GM21447 (cell line): ENCODE results near the gene PCSK2.

Experiments
- ATAC-seq: cut with Tn5 transposase; IDR thresholded peaks from one replicate; pipeline ENCODE4 v1.9.1; 2021; ENCODE audit not compliant: unreplicated experiment

PCSK2 gene

DNA sequence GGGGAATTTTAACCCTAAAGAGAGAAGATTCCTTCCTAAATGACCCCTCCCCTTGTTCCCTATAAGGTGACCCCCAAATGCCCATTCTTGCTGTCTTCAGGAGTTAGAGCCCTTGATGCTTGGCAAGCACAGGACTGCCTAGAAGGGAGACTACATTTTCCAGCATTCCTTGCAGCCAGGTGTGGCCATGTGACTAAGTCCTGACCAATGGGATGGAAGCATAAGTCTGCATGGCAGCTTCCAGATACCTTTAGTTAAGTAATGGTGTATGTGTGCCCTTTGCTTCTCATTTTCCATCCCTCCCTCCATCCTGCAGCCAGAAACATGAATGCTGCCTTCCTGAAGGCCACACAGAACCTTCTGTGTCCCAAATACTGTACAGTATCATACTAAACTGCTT is 298.8 kb downstream of the PCSK2 start:
- no peak for ATAC-seq

DNA sequence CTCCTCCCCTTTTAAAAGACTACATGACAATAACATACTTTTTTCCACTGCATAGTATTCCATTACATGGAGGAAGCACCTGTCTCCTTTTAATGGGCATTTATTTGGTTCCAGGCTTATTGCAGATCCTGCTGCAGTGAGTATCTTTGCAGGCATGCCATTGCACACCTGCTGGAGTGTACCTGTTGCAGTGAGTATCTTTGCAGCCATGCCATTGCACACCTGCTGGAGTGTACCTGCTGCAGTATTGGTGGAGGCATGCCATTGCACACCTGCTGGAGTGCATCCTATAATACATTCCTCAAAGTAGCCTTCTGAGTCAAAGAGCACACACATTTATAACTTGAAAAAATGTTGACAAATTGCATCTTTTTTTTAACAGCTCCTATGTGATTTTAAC is 302.7 kb downstream of the PCSK2 start:
- no peak for ATAC-seq

DNA sequence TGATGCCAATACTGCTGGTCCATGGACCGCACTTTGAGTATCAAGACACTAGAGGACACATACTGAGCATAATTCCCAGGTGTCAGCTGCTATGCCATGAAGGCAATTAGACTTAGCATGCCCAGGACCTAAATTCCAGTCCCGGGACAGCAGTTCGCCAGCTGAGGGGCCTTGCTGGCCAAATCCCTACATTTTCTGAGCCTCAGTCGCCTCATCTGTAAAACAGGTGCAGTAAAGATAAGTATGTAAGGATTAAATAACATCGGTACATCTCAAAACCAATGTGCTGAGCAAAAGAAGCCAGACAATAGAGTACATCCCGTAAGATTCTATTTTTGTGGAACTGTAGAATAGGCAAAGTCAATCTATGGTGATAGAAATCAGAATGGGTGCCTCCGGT is 303.3 kb downstream of the PCSK2 start:
- no peak for ATAC-seq

DNA sequence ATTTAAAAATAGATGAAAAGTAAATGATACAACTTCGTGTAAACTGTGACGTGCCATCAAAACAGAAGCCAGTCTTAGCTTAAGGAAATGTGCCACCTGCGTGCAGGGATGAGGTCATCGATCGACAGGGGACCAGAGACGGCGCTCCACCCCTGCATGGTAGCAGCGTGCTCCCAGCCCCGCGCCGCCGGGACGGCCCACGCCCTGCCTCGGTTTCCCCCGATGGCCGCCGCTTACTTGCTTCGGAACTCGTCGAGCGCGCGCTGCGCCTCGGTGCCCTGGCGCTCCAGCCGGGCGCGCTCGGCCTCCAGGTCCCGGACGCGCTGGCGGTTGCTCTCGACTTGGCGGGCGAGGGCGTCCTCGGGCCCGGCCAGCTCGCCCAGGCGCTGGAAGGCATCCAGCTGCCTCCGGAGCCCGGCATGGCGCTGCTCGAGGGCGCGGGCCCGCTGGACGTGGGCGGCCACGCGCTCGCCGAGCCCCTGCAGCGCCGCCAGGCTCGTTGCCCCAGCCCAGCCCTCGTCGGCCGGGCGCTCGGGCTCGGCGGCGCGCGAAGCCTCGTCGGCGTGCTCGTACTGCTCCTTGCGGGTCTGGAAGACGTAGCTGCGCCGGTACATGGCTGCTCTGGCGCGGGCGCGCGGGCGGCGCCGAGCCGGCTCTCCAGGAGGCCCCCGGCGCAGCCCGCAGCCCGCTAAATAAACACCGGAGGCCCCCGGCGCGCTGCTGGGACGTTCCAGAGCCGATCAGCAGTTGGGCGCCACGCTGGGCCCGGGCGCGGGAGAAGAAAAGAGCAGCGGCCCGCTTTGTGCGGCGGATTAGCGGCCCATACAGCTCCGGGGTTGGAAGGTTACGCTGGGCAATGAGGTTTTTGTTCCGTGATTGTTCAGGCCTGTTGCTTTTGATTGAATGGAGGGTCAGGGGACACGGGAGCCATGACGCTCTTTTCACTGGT is 304.1 kb downstream of the PCSK2 start, which contains the start of gene BFSP1:
TSS of gene BFSP1 (minus strand) at position 664 of the 949 bp plus-strand sequence. CDS start at position 614, 50 bp downstream.
- ATAC-seq, result no peak

DNA sequence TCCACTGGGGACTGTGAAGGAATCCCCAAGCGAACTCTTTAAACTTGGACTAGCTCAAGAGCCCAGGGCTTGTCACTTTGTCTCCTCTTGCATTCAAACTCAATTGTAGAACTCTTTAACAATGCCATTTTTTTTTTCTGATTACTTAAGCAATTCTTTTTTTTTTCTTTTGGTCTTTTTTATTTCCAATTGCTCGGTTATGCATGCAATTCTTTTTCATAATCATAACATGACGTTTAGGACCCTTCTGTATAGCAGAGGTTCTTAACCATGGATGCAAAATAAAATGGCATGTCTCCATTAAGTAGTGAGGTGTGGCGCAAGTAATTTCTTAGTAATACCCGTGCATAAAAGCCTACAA is 304.8 kb downstream of the PCSK2 start:
- ATAC-seq, result no peak

DNA sequence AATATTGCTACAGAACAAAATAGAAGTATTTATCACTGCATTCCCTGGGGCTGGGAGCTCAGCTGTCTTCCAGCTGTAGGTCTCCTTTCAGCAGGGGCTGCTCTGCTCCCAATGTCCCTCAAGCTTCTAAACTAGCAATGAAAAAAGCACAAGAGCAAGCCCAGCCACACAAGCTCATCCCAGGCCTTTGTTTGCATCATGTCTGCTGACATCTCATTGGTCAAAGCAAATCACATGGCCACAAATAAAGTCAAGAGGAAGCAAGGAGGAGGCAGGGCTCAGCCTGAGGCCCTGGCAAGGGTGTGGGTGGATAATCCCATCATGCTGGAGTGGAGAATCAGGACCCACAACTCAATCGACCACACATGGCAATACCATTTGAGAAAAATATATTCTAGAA is 306.6 kb downstream of the PCSK2 start:
- ATAC-seq, result no peak

DNA sequence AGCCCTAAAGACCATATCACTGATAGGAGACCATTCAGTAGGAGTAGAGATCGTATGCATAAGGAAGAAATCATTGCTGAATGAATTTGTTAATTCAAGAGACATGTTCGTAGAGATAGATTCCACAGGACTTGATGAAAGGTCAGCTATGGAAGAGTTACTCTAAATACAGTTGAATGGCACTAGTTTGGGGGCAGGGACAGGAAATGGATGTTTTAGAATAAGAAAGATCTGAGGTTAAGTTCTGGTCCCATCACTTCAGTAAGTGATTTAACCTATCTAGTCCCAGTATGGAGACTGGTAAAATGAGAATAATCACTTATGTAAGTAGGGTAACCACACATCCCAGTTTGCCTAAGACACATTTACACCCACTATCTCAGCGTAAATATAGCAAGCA is 307.2 kb downstream of the PCSK2 start:
- no peak for ATAC-seq
